ENCODE results near the gene PPP1R14C.

DNA sequence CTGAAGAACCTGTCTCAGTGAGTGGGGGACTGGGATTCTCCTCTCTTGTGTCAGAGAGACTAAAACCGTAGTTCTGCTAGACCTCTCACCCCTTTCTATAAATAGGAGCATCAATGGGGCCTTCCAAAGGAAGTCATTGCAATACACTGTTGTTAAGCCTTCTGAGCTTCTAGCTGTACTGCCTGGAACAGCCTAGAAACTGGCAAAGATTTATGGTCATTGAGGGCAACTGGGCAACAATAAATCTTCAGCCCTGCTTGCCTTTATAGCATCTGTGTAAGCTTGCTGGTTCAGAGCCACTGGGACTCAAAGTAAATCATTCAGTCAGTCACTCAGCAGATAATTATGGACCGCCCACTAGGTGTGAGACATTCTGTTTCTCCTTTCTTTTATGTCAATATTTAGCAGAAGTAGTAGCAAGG is 53.2 kb downstream of the PPP1R14C start:
- TF ChIP-seq FOXM1 (IDR thresholded peaks at IDR 0.05; ENCODE audit: low read depth, low read length) (no peak), MXI1 (IDR thresholded peaks at IDR 0.05; ENCODE audit: low read depth, low read length) (no peak), USF2 (IDR thresholded peaks at IDR 0.05; ENCODE audit: borderline replicate concordance, low read depth, low read length) (no peak), EZH2 (IDR thresholded peaks at IDR 0.05; ENCODE audit: borderline replicate concordance, control insufficient read depth, low read depth, low read length) (no peak), BMI1 (IDR thresholded peaks at IDR 0.05; ENCODE audit: borderline replicate concordance) (no peak), YY1 (IDR thresholded peaks at IDR 0.05; ENCODE audit: low read depth, low read length) (no peak), CTCF (IDR thresholded peaks at IDR 0.05 in 2 of 3, conservative IDR thresholded peaks at IDR 0.05 in 1 of 3; ENCODE audit: control insufficient read depth in 2 of 3, extremely low read depth in 1 of 3, insufficient read depth in 1 of 3, low read depth in 3 of 3, low read length in 3 of 3) (no peak)

Data from GM12878 (cell line).